ENCODE results near the gene GPR27.

GRCh38 chr3:71784914-71785531 lies 31.4 kb downstream of the GPR27 start, which contains the start of gene PROK2:
- no peak for TF ChIP-seq EZH2phosphoT487 (IDR thresholded peaks at IDR 0.05; ENCODE audit: borderline replicate concordance)
- TF ChIP-seq CTCF (conservative IDR thresholded peaks at IDR 0.05; ENCODE audit: low read length), result no peak
